HepG2 (cell line): ENCODE measurements around the gene KCNJ6. TPM values are rescaled to one million over a fixed set of nuclear protein-coding genes. Genes with fewer than 3 reads are reported as not detected.
A peak's percentile ranks its signal among the peaks of the same experiment; 100 is the strongest.

Experiments
- ATAC-seq: fragments of 200-7000 bp; cut with Tn5 transposase; 3 replicates; pipeline ENCODE4 v1.9.1; 2020; ENCODE audit warnings: mild to moderate bottlenecking, moderate library complexity
- BruUV-seq: library from RNA; stranded (reverse); fragments of 400-500 nt; replicated peaks from 2 replicates; lab custom pipeline; 2021; lab: Mats Ljungman, UMichigan
- CTCF ChIA-PET: fragments of 300-600 bp; formaldehyde crosslinking; extraction: SDS; loops from one replicate; lab custom pipeline; 2021; ENCODE audit warnings: low total read pairs, inconsistent platforms, low intra/inter-chr PET ratio; lab: Yijun Ruan, JAX
- POLR2A ChIA-PET: fragments of 350-600 bp; sonication (Branson Sonifier 250); formaldehyde crosslinking; loops from one replicate; lab custom pipeline; 2020; ENCODE audit warnings: antibody characterized with exemption, inconsistent platforms; lab: Yijun Ruan, JAX
- DNase-seq: peaks from one replicate; pipeline ENCODE4 v3.0.0-alpha.2; 2015; ENCODE audit warnings: low spot score
- FAIRE-seq: peaks from 3 replicates; lab custom pipeline; 2011; peaks lifted over from hg19 to GRCh38; lab: Jason Lieb, UNC
- H2AFZ ChIP-seq: one replicate; pipeline ENCODE4 v1.6.1; 2011; ENCODE audit warnings: low read length, inconsistent platforms
- H3K27ac ChIP-seq: fragments of 300-600 bp; 3 replicates; pipeline ENCODE4 v1.8.0; 2011; ENCODE audit warnings: mixed run types, mild to moderate bottlenecking, mixed read lengths, low read length, inconsistent platforms; ENCODE audit not compliant: insufficient read depth; ENCODE audit errors: extremely low read length
- H3K27me3 ChIP-seq, 2 experiments: fragments of 200-600 bp in 1 of 2; 2 replicates in 1 of 2; 3 replicates in 1 of 2; pipeline versions ENCODE4 v1.6.0 to v1.8.0; 2011; ENCODE audit warnings: low read length in 2 of 2, mild to moderate bottlenecking in 2 of 2, moderate library complexity in 2 of 2, inconsistent platforms in 1 of 2; ENCODE audit not compliant: insufficient read depth in 2 of 2, control insufficient read depth in 1 of 2
- H3K36me3 ChIP-seq, 2 experiments: fragments of 200-600 bp in 1 of 2; replicated peaks in 1 of 2; 2 replicates in 1 of 2; 3 replicates in 1 of 2; pipeline versions ENCODE4 v1.5.1 to v1.8.0; 2011; ENCODE audit warnings: low read length in 2 of 2, inconsistent platforms in 1 of 2; ENCODE audit not compliant: insufficient read depth in 2 of 2, control insufficient read depth in 1 of 2
- H3K4me1 ChIP-seq: 2 replicates; pipeline ENCODE4 v1.5.1; 2012; ENCODE audit warnings: low read length, inconsistent platforms; ENCODE audit not compliant: insufficient read depth
- H3K4me2 ChIP-seq: 2 replicates; pipeline ENCODE4 v1.6.0; 2011; ENCODE audit warnings: low read depth, low read length, inconsistent platforms
- H3K4me3 ChIP-seq, 3 experiments: fragments of 200-600 bp in 1 of 3; sonication (generic), shearing (Covaris generic) in 1 of 3; replicated peaks in 1 of 3; 2 replicates each; pipeline ENCODE4 v1.5.1; 2011 to 2016; ENCODE audit warnings: low read length in 3 of 3, inconsistent platforms in 2 of 3, low read depth in 2 of 3, mild to moderate bottlenecking in 2 of 3, control low read depth in 1 of 3, mixed read lengths in 1 of 3; ENCODE audit not compliant: insufficient read depth in 1 of 3
- H3K79me2 ChIP-seq: one replicate; pipeline ENCODE4 v1.6.1; 2011; ENCODE audit warnings: low read length, inconsistent platforms; ENCODE audit not compliant: insufficient read depth
- H3K9ac ChIP-seq: 2 replicates; pipeline ENCODE4 v1.6.0; 2011; ENCODE audit warnings: mild to moderate bottlenecking, low read depth, low read length, inconsistent platforms; ENCODE audit not compliant: insufficient read depth
- H3K9me3 ChIP-seq: 2 replicates; pipeline ENCODE4 v1.5.1; 2012; ENCODE audit warnings: mild to moderate bottlenecking, low read length
- H4K20me1 ChIP-seq: 2 replicates; pipeline ENCODE4 v1.6.0; 2011; ENCODE audit warnings: inconsistent platforms, mild to moderate bottlenecking, low read length, moderate library complexity; ENCODE audit not compliant: insufficient read depth
- ATRX ChIP-seq: sonication (generic); formaldehyde crosslinking; IDR thresholded peaks from 2 replicates; pipeline ENCODE4 v1.4.0; 2020; ENCODE audit warnings: missing genetic modification reagents, borderline replicate concordance
- CAMTA2 ChIP-seq: sonication (generic); formaldehyde crosslinking; IDR thresholded peaks from 2 replicates; pipeline ENCODE4 v1.4.0; 2020; ENCODE audit warnings: mild to moderate bottlenecking, missing genetic modification reagents, borderline replicate concordance
- HOXA7 ChIP-seq: sonication (generic); formaldehyde crosslinking; IDR thresholded peaks from 2 replicates; pipeline ENCODE4 v1.8.1; 2022; ENCODE audit warnings: mild to moderate bottlenecking, missing genetic modification reagents, moderate library complexity
- NCOA5 ChIP-seq: sonication (generic); formaldehyde crosslinking; IDR thresholded peaks from 2 replicates; pipeline ENCODE4 v1.4.0; 2020; ENCODE audit warnings: missing genetic modification reagents
- PRPF4 ChIP-seq: fragments of 200-400 bp; formaldehyde crosslinking; IDR thresholded peaks from 2 replicates; pipeline ENCODE4 v1.6.1; 2016; ENCODE audit warnings: low read length, low read depth; ENCODE audit not compliant: poor library complexity, severe bottlenecking
- STAG1 ChIP-seq: sonication (generic); formaldehyde crosslinking; IDR thresholded peaks from 2 replicates; pipeline ENCODE4 v1.4.0; 2020; ENCODE audit warnings: missing genetic modification reagents
- ZBTB7B ChIP-seq: sonication (generic); formaldehyde crosslinking; IDR thresholded peaks from 2 replicates; pipeline ENCODE4 v1.4.0; 2020; ENCODE audit warnings: missing genetic modification reagents
- ZNF619 ChIP-seq: sonication (generic); formaldehyde crosslinking; IDR thresholded peaks from 2 replicates; pipeline ENCODE4 v1.4.0; 2020; ENCODE audit warnings: mild to moderate bottlenecking, missing genetic modification reagents
- WGBS: methylation state at CpG from one replicate; pipeline ENCODE4 v1.1.6; 2017; ENCODE audit warnings: low lambda C conversion rate; 5-methylcytosine and 5-hydroxymethylcytosine counted together
- in situ Hi-C: cut with HindIII; loops from 2 replicates; pipeline ENCODE4 v1.10.0; 2017; ENCODE audit warnings: low pct_unique_long_range_greater_than_20kb; ENCODE audit not compliant: extremely low pct_ligation_motif_present
- intact Hi-C: fragments of 100-400 bp; cut with micrococcal nuclease; formaldehyde crosslinking; loops from one replicate; pipeline ENCODE4 v1.10.0; 2022; ENCODE audit not compliant: unreplicated experiment
- polyA plus RNA-seq, 8 experiments: library from polyadenylated mRNA; depleted of rRNA in 3 of 8; stranded (reverse) in 7 of 8; unstranded in 1 of 8; fragments of >200 nt; fragmentation: Illumina TruSeq in 4 of 8; extraction: Trizol in 4 of 8; gene quantifications; 2 replicates each; pipeline versions ENCODE4 v1.2.1 to v1.2.3, GENCODE V29; 2011 to 2016; ENCODE audit warnings: low read depth in 4 of 8, missing spikeins in 1 of 8, mixed read lengths in 1 of 8; ENCODE audit not compliant: insufficient read depth in 1 of 8
- total RNA-seq, 5 experiments: library from RNA; depleted of rRNA; stranded (reverse); fragments of >200 nt; fragmentation: Illumina TruSeq; extraction: Trizol; gene quantifications; 2 replicates each; pipeline ENCODE4 v1.2.3, GENCODE V29; 2016; ENCODE audit warnings: low read depth in 1 of 5
- TF ChIP-seq, protein P1 (sequence below): sonication (generic); formaldehyde crosslinking; IDR thresholded peaks from 2 replicates; pipeline ENCODE4 v1.5.0; 2020; ENCODE audit warnings: missing genetic modification reagents
- TF ChIP-seq, protein P2 (sequence below): sonication (generic); formaldehyde crosslinking; IDR thresholded peaks from 2 replicates; pipeline ENCODE4 v1.4.0; 2020; ENCODE audit warnings: mild to moderate bottlenecking, missing genetic modification reagents, borderline replicate concordance
- TF ChIP-seq, protein P3 (sequence below): IDR thresholded peaks from 2 replicates; pipeline ENCODE4 v1.6.1; 2016; ENCODE audit warnings: mild to moderate bottlenecking, missing biosample characterization, missing genetic modification reagents
- TF ChIP-seq, protein P4 (sequence below): sonication (generic); formaldehyde crosslinking; IDR thresholded peaks from 2 replicates; pipeline ENCODE4 v1.5.0; 2020; ENCODE audit warnings: missing genetic modification reagents, mild to moderate bottlenecking, borderline replicate concordance

KCNJ6 gene
- total and polyA plus RNA-seq, 2 of the 13 experiments (the other 11 are each of a cell fraction or from before 2014, with no cell fraction given), result not detected

DNA sequence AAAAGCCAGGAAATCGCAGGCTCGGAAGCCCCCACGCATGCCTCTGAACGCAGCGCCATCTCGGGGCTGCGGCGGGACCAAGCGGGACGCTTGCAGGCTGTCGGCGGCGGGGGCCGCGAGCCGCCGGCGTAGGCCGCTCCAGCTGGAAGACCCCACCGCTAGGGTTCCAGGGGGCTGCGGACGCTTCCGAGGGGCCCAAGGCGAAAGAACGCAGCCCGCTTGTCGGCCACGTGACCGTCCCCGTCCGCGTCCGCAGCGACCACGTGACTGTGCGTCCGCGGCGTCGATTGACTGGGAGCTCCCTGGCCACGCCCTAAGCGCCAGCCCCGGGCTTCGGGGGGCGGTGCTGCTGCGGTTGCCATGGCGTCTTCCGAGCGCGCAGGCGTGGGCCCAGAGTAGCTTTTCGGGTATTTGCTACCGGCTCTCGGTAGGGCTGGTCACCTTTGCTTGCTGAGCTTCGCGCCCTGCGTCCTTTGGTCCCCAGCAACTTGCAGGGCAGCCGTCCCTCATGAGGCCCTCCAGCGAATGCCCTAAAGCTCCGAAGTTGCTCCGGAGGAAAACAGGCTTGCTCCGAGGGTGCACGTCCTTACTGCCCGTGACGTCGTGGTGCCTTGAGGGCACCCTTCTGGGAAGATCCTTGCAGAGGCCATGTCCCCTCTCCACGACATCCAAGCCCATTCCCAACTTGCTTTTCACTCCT, 352.5 kb downstream of the KCNJ6 start:
- peak overlapping the region in 1 of 3 experiments; percentile 68; a peak in 1 of 6 replicates for H3K4me3 ChIP-seq
- no peak for ATAC-seq
- no peak for TF ChIP-seq NCOA5 (CRISPR knock-in tag)
- TF ChIP-seq STAG1 (CRISPR knock-in tag), result no peak
- no peak for TF ChIP-seq HOXA7
- TF ChIP-seq, protein P1, sequence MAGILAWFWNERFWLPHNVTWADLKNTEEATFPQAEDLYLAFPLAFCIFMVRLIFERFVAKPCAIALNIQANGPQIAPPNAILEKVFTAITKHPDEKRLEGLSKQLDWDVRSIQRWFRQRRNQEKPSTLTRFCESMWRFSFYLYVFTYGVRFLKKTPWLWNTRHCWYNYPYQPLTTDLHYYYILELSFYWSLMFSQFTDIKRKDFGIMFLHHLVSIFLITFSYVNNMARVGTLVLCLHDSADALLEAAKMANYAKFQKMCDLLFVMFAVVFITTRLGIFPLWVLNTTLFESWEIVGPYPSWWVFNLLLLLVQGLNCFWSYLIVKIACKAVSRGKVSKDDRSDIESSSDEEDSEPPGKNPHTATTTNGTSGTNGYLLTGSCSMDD, result no peak
- TF ChIP-seq, protein P2, sequence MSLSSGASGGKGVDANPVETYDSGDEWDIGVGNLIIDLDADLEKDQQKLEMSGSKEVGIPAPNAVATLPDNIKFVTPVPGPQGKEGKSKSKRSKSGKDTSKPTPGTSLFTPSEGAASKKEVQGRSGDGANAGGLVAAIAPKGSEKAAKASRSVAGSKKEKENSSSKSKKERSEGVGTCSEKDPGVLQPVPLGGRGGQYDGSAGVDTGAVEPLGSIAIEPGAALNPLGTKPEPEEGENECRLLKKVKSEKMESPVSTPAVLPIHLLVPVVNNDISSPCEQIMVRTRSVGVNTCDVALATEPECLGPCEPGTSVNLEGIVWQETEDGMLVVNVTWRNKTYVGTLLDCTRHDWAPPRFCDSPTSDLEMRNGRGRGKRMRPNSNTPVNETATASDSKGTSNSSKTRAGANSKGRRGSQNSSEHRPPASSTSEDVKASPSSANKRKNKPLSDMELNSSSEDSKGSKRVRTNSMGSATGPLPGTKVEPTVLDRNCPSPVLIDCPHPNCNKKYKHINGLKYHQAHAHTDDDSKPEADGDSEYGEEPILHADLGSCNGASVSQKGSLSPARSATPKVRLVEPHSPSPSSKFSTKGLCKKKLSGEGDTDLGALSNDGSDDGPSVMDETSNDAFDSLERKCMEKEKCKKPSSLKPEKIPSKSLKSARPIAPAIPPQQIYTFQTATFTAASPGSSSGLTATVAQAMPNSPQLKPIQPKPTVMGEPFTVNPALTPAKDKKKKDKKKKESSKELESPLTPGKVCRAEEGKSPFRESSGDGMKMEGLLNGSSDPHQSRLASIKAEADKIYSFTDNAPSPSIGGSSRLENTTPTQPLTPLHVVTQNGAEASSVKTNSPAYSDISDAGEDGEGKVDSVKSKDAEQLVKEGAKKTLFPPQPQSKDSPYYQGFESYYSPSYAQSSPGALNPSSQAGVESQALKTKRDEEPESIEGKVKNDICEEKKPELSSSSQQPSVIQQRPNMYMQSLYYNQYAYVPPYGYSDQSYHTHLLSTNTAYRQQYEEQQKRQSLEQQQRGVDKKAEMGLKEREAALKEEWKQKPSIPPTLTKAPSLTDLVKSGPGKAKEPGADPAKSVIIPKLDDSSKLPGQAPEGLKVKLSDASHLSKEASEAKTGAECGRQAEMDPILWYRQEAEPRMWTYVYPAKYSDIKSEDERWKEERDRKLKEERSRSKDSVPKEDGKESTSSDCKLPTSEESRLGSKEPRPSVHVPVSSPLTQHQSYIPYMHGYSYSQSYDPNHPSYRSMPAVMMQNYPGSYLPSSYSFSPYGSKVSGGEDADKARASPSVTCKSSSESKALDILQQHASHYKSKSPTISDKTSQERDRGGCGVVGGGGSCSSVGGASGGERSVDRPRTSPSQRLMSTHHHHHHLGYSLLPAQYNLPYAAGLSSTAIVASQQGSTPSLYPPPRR (CRISPR knock-in tag), result no peak
- TF ChIP-seq, protein P3, sequence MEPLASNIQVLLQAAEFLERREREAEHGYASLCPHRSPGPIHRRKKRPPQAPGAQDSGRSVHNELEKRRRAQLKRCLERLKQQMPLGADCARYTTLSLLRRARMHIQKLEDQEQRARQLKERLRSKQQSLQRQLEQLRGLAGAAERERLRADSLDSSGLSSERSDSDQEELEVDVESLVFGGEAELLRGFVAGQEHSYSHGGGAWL (CRISPR knock-in tag), result no peak
- no peak for TF ChIP-seq PRPF4
- TF ChIP-seq ZNF619 (CRISPR knock-in tag), result no peak
- TF ChIP-seq ATRX (CRISPR knock-in tag), result no peak
- TF ChIP-seq, protein P4, sequence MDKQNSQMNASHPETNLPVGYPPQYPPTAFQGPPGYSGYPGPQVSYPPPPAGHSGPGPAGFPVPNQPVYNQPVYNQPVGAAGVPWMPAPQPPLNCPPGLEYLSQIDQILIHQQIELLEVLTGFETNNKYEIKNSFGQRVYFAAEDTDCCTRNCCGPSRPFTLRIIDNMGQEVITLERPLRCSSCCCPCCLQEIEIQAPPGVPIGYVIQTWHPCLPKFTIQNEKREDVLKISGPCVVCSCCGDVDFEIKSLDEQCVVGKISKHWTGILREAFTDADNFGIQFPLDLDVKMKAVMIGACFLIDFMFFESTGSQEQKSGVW (CRISPR knock-in tag), result no peak
- no peak for TF ChIP-seq CAMTA2
- no peak for TF ChIP-seq ZBTB7B
- in situ Hi-C loops (no loop called here), intact Hi-C loops (no loop called here)
- peaks cover 23% of the 10 kb centered on the region for H3K4me1 ChIP-seq
- H3K36me3 ChIP-seq, result no peaks in the 10 kb centered on the region
- no TSS peak for BruUV-seq
- H3K9me3 ChIP-seq, result no peaks in the 10 kb centered on the region
- ChIA-PET CTCF (no interaction called here), POLR2A (interaction anchor here (1.3 to 1.7 kb wide), 5 partner anchors 10 to 344 kb away, joined by 5 to 9 read pairs (median 5); partner anchors contain the start of genes DYRK1A and VPS26C)
- no peak overlapping the region for H3K9ac ChIP-seq
- no peak overlapping the region for H2AFZ ChIP-seq
- H3K79me2 ChIP-seq, result no peaks in the 10 kb centered on the region
- FAIRE-seq, result no peak
- no peaks in the 10 kb centered on the region for H4K20me1 ChIP-seq
- DNase-seq, result no peak
- no peak overlapping the region for H3K27ac ChIP-seq
- H3K4me2 ChIP-seq, result peak overlapping the region; percentile 96
- 91% methylated on average over 31 of the region's 67 CpGs for WGBS
- H3K27me3 ChIP-seq, result peaks cover 0 to 1% of the 10 kb centered on the region in 2 experiments; a peak in 3 of 5 replicates
